PC-3 (cell line): ENCODE measurements around the gene IRF1.
A peak's percentile ranks its signal among the peaks of the same experiment; 100 is the strongest.

Experiments
- EZH2 ChIP-seq: fragments of 300-600 bp; sonication (generic); IDR thresholded peaks from one replicate; pipeline ENCODE4 v1.6.1; 2017; ENCODE audit warnings: antibody characterized with exemption, mild to moderate bottlenecking, low read length; ENCODE audit not compliant: unreplicated experiment
- EZH2phosphoT487 ChIP-seq: fragments of 300-600 bp; sonication (generic); IDR thresholded peaks from 2 replicates; pipeline ENCODE4 v1.6.1; 2018; ENCODE audit warnings: mild to moderate bottlenecking, antibody characterized with exemption, low read length, borderline replicate concordance
- TF ChIP-seq, protein P1 (sequence below): fragments of 300-600 bp; sonication (generic); conservative IDR thresholded peaks from 2 replicates; pipeline ENCODE4 v1.5.1; 2017; ENCODE audit warnings: antibody characterized with exemption, low read depth, mild to moderate bottlenecking, low read length

DNA sequence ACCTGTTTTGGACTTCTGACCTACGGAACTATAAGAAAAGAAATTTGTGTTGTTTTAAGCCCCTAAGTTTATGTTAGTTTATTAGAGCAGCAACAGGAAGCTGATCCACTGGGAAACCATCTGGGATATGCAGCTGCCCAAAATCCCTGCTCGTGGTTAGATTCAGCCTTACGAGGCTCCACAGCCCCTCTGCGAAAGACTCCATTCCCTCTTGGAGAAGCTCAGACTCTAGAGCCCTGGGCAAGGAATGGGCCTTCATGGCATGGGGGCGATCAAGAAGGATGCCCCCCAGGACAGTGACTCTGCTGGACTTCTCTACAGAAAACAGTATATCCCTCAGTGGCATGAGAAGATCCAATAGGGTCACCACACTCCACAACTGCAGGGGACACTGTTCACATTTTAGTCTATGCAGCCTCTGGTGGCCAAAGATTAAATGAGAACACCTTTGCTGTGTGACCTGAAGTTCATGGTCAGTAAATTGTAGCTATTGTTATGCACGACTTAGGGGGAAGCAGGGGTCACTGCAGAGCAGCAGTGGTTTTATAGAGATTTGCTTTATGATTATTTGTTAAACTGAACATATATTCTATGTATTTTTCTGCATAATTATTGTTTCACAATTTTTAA lies 21.1 kb downstream of the IRF1 start:
- TF ChIP-seq, protein P1, sequence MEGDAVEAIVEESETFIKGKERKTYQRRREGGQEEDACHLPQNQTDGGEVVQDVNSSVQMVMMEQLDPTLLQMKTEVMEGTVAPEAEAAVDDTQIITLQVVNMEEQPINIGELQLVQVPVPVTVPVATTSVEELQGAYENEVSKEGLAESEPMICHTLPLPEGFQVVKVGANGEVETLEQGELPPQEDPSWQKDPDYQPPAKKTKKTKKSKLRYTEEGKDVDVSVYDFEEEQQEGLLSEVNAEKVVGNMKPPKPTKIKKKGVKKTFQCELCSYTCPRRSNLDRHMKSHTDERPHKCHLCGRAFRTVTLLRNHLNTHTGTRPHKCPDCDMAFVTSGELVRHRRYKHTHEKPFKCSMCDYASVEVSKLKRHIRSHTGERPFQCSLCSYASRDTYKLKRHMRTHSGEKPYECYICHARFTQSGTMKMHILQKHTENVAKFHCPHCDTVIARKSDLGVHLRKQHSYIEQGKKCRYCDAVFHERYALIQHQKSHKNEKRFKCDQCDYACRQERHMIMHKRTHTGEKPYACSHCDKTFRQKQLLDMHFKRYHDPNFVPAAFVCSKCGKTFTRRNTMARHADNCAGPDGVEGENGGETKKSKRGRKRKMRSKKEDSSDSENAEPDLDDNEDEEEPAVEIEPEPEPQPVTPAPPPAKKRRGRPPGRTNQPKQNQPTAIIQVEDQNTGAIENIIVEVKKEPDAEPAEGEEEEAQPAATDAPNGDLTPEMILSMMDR = peak; percentile 31
- TF ChIP-seq EZH2 (no peak), EZH2phosphoT487 (no peak)
